Tibial nerve (tissue), 4 donors: Measurements from ENCODE around the gene MIF4GD. TPM values are rescaled to one million over a fixed set of nuclear protein-coding genes. Genes with fewer than 3 reads are reported as not detected.

Experiments
- DNase-seq, 2 donors: peaks; one replicate each; pipeline ENCODE4 v3.0.0-alpha.2; 2019; ENCODE audit warnings: low spot score in 2 of 2
- H3K27ac ChIP-seq, 4 donors: fragments of 200-600 bp; sonication (generic) in 3 of 4; one replicate each; pipeline ENCODE4 v1.5.1; 2017 to 2019; ENCODE audit warnings: mild to moderate bottlenecking in 1 of 4
- H3K27me3 ChIP-seq, 2 donors: fragments of 200-600 bp; sonication (generic) in 1 of 2; one replicate each; pipeline versions ENCODE4 v1.5.1 to v1.6.0; 2017 to 2019
- H3K36me3 ChIP-seq, 3 donors: fragments of 200-600 bp; sonication (generic); one replicate each; pipeline ENCODE4 v1.5.1; 2018 to 2019
- H3K4me1 ChIP-seq, 4 donors: fragments of 200-600 bp; sonication (generic) in 3 of 4; one replicate each; pipeline ENCODE4 v1.5.1; 2017 to 2019
- H3K4me3 ChIP-seq, 4 donors: fragments of 200-600 bp; sonication (generic) in 3 of 4; one replicate each; pipeline ENCODE4 v1.5.1; 2017 to 2019; ENCODE audit warnings: mild to moderate bottlenecking in 1 of 4, moderate library complexity in 1 of 4
- H3K9me3 ChIP-seq, 4 donors: fragments of 200-600 bp; sonication (generic) in 3 of 4; one replicate each; pipeline ENCODE4 v1.5.1; 2017 to 2019
- CTCF ChIP-seq, 5 experiments: fragments of 200-600 bp in 3 of 5; fragments of 450-650 bp in 2 of 5; sonication (generic) in 3 of 5; IDR thresholded peaks; one replicate each; pipeline ENCODE4 v1.5.1; 2016 to 2019; ENCODE audit warnings: antibody characterized with exemption in 5 of 5, mild to moderate bottlenecking in 3 of 5, moderate library complexity in 2 of 5
- EP300 ChIP-seq, 2 donors: sonication (generic); formaldehyde crosslinking; IDR thresholded peaks; one replicate each; pipeline ENCODE4 v1.6.1; 2017; ENCODE audit warnings: antibody characterized with exemption in 2 of 2, mild to moderate bottlenecking in 1 of 2
- POLR2A ChIP-seq, 2 donors: fragments of 450-650 bp; IDR thresholded peaks; one replicate each; pipeline ENCODE4 v1.6.1; 2017; ENCODE audit warnings: antibody characterized with exemption in 2 of 2, mild to moderate bottlenecking in 2 of 2, moderate library complexity in 2 of 2
- WGBS, 2 donors: methylation state at CpG; one replicate each; pipeline ENCODE4 v1.1.5; 2018; 5-methylcytosine and 5-hydroxymethylcytosine counted together
- total RNA-seq, 4 donors: library from RNA; depleted of rRNA; stranded (reverse); fragments of >200 nt; gene quantifications; one replicate each; pipeline ENCODE4 v1.1.0, GENCODE V29; 2016

MIF4GD gene
- total RNA-seq, 4 donors from 2014 or later = 18.4 to 53.1 (median 41.0) TPM

- no peaks in the 10 kb centered on the region for H3K27me3 ChIP-seq
- DNase-seq = no peak
- no peak overlapping the region for H3K4me3 ChIP-seq
- H3K4me1 ChIP-seq = peaks cover 0 to 9% (median 6%) of the 10 kb centered on the region in 4 donors
- no peak for TF ChIP-seq POLR2A (IDR thresholded peaks at IDR 0.05)
- TF ChIP-seq CTCF (IDR thresholded peaks at IDR 0.05) = no peak
- no peak for TF ChIP-seq EP300 (IDR thresholded peaks at IDR 0.05)
- H3K36me3 ChIP-seq = peaks cover 0 to 52% (median 12%) of the 10 kb centered on the region in 3 donors
- no peaks in the 10 kb centered on the region for H3K9me3 ChIP-seq
- 70 to 72% methylated on average over 11 of the region's 11 CpGs for WGBS, 2 donors
- H3K27ac ChIP-seq = peak overlapping the region in 2 of 4 donors; percentile 26 to 50
Measured at GRCh38 chr17:75317671-75318070, 46.6 kb upstream of the MIF4GD start.

GRCh38 chr17:75316253-75316652 is 45.2 kb upstream of the MIF4GD start:
- Histone ChIP-seq H3K4me3 (no peak overlapping the region), H3K4me1 (peaks cover 0 to 9% (median 6%) of the 10 kb centered on the region in 4 donors), H3K9me3 (no peaks in the 10 kb centered on the region), H3K27me3 (no peaks in the 10 kb centered on the region), H3K36me3 (peaks cover 0 to 44% (median 7%) of the 10 kb centered on the region in 3 donors), H3K27ac (peak overlapping the region in 2 of 4 donors; percentile 0 to 46)
- DNase-seq = no peak
- TF ChIP-seq CTCF (IDR thresholded peaks at IDR 0.05) (no peak), EP300 (IDR thresholded peaks at IDR 0.05) (no peak), POLR2A (IDR thresholded peaks at IDR 0.05) (no peak)
- 60 to 78% methylated on average over 5 of the region's 5 CpGs for WGBS, 2 donors

GRCh38 chr17:75315541-75316243 is 44.7 kb upstream of the MIF4GD start:
- no peak for DNase-seq
- peaks cover 0 to 39% (median 5%) of the 10 kb centered on the region in 3 donors for H3K36me3 ChIP-seq
- peak overlapping the region in 3 of 4 donors; percentile 0 to 46 (median 15) for H3K27ac ChIP-seq
- H3K9me3 ChIP-seq = no peaks in the 10 kb centered on the region
- H3K27me3 ChIP-seq = no peaks in the 10 kb centered on the region
- TF ChIP-seq POLR2A (IDR thresholded peaks at IDR 0.05) (no peak), CTCF (IDR thresholded peaks at IDR 0.05) (no peak), EP300 (IDR thresholded peaks at IDR 0.05) (no peak)
- WGBS, 2 donors = 72 to 79% methylated on average over 17 to 19 of the region's 19 CpGs
- peaks cover 0 to 9% (median 6%) of the 10 kb centered on the region in 4 donors for H3K4me1 ChIP-seq
- H3K4me3 ChIP-seq = no peak overlapping the region

- Histone ChIP-seq H3K4me1 (peaks cover 0 to 9% (median 6%) of the 10 kb centered on the region in 4 donors), H3K4me3 (no peak overlapping the region), H3K27me3 (no peaks in the 10 kb centered on the region), H3K36me3 (peaks cover 0 to 26% (median 5%) of the 10 kb centered on the region in 3 donors), H3K27ac (peak overlapping the region in 3 of 4 donors; percentile 26 to 75 (median 71)), H3K9me3 (no peaks in the 10 kb centered on the region)
- TF ChIP-seq EP300 (IDR thresholded peaks at IDR 0.05) (peak in 1 of 2 donors; percentile 66), POLR2A (IDR thresholded peaks at IDR 0.05) (no peak), CTCF (IDR thresholded peaks at IDR 0.05) (no peak)
- DNase-seq = no peak
- WGBS, 2 donors = 70 to 73% methylated on average over 12 to 14 of the region's 14 CpGs
Measured at GRCh38 chr17:75313941-75314551, 43.0 kb upstream of the MIF4GD start.
